ENCODE data around the gene IQGAP2. TPM values are rescaled to one million over a fixed set of nuclear protein-coding genes. Genes with fewer than 3 reads are reported as not detected.

IQGAP2 gene
- total and polyA plus RNA-seq, 2 donors (not counting 1 experiment from before 2014, with no cell fraction given) = 8.1 to 15.0 TPM

DNA sequence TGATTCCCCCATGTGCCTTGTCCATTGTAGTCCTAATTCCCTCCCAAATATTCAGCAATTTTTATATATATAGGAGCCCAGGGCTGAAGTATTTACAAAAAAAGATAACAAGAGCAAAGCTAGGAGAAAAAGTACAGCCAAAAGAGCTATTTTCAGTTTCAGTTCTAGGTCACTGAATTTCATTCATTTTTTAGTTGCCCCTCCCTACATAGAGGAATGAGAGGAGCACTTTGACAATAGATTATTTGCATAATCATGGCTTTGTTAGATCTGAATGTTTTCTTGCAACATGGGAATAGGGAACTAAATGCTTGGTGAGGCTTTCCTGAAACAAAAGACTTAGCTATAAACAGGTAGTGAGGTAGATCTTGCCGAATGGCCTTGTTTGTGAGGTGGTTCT, 235.4 kb downstream of the IQGAP2 start:
- H3K27ac Mint-ChIP-seq = peak overlapping the region; percentile 16
- Histone ChIP-seq H4K20me1 (ENCODE audit: control insufficient read depth, insufficient read depth, low read length, poor library complexity, severe bottlenecking) (no peaks in the 10 kb centered on the region), H3K36me3 (replicated peaks in 1 of 2; ENCODE audit: control extremely low read depth in 1 of 2, control insufficient read depth in 1 of 2, extremely low read depth in 1 of 2, insufficient read depth in 2 of 2, low read length in 1 of 2) (peaks cover 0 to 5% of the 10 kb centered on the region in 2 experiments), H3K4me2 (replicated peaks; ENCODE audit: low read depth, low read length, poor library complexity, severe bottlenecking) (peak overlapping the region; percentile 37), H3K4me1 (ENCODE audit: control insufficient read depth in 2 of 2, insufficient read depth in 2 of 2, low read length in 2 of 2) (peaks cover 8% of the 10 kb centered on the region in 2 donors), H3K9ac (ENCODE audit: low read length) (no peak overlapping the region), H3K79me2 (ENCODE audit: control insufficient read depth, insufficient read depth, low read length) (no peaks in the 10 kb centered on the region), H3K9me3 (ENCODE audit: control extremely low read depth in 1 of 3, control insufficient read depth in 2 of 3, insufficient read depth in 1 of 3, low read length in 2 of 3) (no peaks in the 10 kb centered on the region), H3K4me3 (ENCODE audit: control extremely low read depth in 1 of 5, extremely low read depth in 1 of 5, insufficient read depth in 1 of 5, low read depth in 2 of 5, low read length in 4 of 5) (no peak overlapping the region), H3K27me3 (replicated peaks in 1 of 4; ENCODE audit: control extremely low read depth in 1 of 4, control insufficient read depth in 3 of 4, insufficient read depth in 4 of 4, low read length in 3 of 4) (no peaks in the 10 kb centered on the region), H2AFZ (ENCODE audit: insufficient read depth, low read depth, low read length, poor library complexity, severe bottlenecking) (no peak overlapping the region), H3K27ac (ENCODE audit: low read length in 2 of 2) (peak overlapping the region in 1 of 2 donors; percentile 2)
- TF ChIP-seq, protein P1, sequence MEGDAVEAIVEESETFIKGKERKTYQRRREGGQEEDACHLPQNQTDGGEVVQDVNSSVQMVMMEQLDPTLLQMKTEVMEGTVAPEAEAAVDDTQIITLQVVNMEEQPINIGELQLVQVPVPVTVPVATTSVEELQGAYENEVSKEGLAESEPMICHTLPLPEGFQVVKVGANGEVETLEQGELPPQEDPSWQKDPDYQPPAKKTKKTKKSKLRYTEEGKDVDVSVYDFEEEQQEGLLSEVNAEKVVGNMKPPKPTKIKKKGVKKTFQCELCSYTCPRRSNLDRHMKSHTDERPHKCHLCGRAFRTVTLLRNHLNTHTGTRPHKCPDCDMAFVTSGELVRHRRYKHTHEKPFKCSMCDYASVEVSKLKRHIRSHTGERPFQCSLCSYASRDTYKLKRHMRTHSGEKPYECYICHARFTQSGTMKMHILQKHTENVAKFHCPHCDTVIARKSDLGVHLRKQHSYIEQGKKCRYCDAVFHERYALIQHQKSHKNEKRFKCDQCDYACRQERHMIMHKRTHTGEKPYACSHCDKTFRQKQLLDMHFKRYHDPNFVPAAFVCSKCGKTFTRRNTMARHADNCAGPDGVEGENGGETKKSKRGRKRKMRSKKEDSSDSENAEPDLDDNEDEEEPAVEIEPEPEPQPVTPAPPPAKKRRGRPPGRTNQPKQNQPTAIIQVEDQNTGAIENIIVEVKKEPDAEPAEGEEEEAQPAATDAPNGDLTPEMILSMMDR (IDR thresholded peaks at IDR 0.05) = no peak
- TF ChIP-seq EZH2 (IDR thresholded peaks at IDR 0.05; ENCODE audit: borderline replicate concordance, insufficient read depth, low read depth, low read length, poor library complexity, severe bottlenecking) = no peak
- peak; percentile 4 for DNase-seq
- POLR2A ChIA-PET = no interaction called here
- H3K4me1 Mint-ChIP-seq = peaks cover 7% of the 10 kb centered on the region
- 54% methylated on average over 1 of the region's 1 CpG for WGBS (ENCODE audit: insufficient coverage)
- H3K4me3 Mint-ChIP-seq = no peak overlapping the region
- CTCF ChIA-PET = interaction anchor here (0.6 to 1.5 kb wide), 2 partner anchors 8 to 1714 kb away, joined by 3 to 4 read pairs; no protein-coding TSS in a partner anchor
- intact Hi-C loops (cut with micrococcal nuclease) = no loop called here
- ATAC-seq (ENCODE audit: low read depth) = no peak
- no peaks in the 10 kb centered on the region for H3K27me3 Mint-ChIP-seq
- H3K9me3 Mint-ChIP-seq (ENCODE audit: insufficient read depth) = no peaks in the 10 kb centered on the region

DNA sequence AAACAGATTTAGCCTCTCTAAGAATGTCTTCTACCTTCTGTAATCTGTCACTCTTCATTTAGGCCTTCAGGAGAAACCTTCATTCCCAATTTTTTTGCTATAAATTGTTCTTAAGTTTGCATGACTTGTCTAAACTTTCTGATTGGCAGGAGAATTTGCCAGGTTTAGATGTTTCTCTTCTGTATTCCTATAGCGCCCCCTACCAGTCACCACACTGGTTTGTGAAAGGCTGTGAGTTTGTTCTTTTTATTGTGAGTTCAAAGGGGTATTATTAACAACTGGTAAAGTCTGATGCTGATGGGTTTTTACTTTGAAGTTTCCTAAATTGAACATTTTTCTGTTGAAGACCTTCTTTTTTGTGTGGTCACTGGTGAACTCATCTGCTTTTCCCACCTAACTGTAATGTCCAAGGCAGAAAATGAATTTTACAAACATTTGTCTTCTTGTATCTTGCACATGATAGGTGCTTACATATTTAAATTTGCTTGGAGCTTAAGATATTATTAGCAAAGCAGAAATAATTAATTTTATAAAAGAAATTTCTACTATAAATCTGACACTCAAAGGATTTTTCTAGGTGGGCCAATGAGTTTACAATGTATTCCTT, 238.5 kb downstream of the IQGAP2 start:
- ChIA-PET CTCF (interaction anchor here (0.8 to 0.9 kb wide), 2 partner anchors 11 to 12 kb away, joined by 3 read pairs; no protein-coding TSS in a partner anchor), POLR2A (no interaction called here)
- H3K79me2 ChIP-seq (ENCODE audit: control insufficient read depth, insufficient read depth, low read length) = no peaks in the 10 kb centered on the region
- no peak for ATAC-seq (ENCODE audit: low read depth)
- no peaks in the 10 kb centered on the region for H3K27me3 ChIP-seq (replicated peaks in 1 of 4; ENCODE audit: control extremely low read depth in 1 of 4, control insufficient read depth in 3 of 4, insufficient read depth in 4 of 4, low read length in 3 of 4)
- H3K27me3 Mint-ChIP-seq = no peaks in the 10 kb centered on the region
- peak; percentile 61 for DNase-seq
- no peak overlapping the region for H3K27ac Mint-ChIP-seq
- no peak overlapping the region for H3K9ac ChIP-seq (ENCODE audit: low read length)
- TF ChIP-seq EZH2 (IDR thresholded peaks at IDR 0.05; ENCODE audit: borderline replicate concordance, insufficient read depth, low read depth, low read length, poor library complexity, severe bottlenecking) = no peak
- TF ChIP-seq, protein P1 (IDR thresholded peaks at IDR 0.05) = peak; percentile 71
- no peak overlapping the region for H2AFZ ChIP-seq (ENCODE audit: insufficient read depth, low read depth, low read length, poor library complexity, severe bottlenecking)
- H3K9me3 ChIP-seq (ENCODE audit: control extremely low read depth in 1 of 3, control insufficient read depth in 2 of 3, insufficient read depth in 1 of 3, low read length in 2 of 3) = no peaks in the 10 kb centered on the region
- peaks cover 7% of the 10 kb centered on the region for H3K4me1 Mint-ChIP-seq
- H3K4me3 Mint-ChIP-seq = no peak overlapping the region
- intact Hi-C loops (cut with micrococcal nuclease) = loop anchor here (1.0 to 10.0 kb wide), 2 partner anchors 40 to 907 kb away; no protein-coding TSS in a partner anchor
- H3K4me1 ChIP-seq (ENCODE audit: control insufficient read depth in 2 of 2, insufficient read depth in 2 of 2, low read length in 2 of 2) = peaks cover 8% of the 10 kb centered on the region in 2 donors
- no peak overlapping the region for H3K4me2 ChIP-seq (replicated peaks; ENCODE audit: low read depth, low read length, poor library complexity, severe bottlenecking)
- no peaks in the 10 kb centered on the region for H3K9me3 Mint-ChIP-seq (ENCODE audit: insufficient read depth)
- no peak overlapping the region for H3K4me3 ChIP-seq (ENCODE audit: control extremely low read depth in 1 of 5, extremely low read depth in 1 of 5, insufficient read depth in 1 of 5, low read depth in 2 of 5, low read length in 4 of 5)
- H3K36me3 ChIP-seq (replicated peaks in 1 of 2; ENCODE audit: control extremely low read depth in 1 of 2, control insufficient read depth in 1 of 2, extremely low read depth in 1 of 2, insufficient read depth in 2 of 2, low read length in 1 of 2) = no peaks in the 10 kb centered on the region
- no peaks in the 10 kb centered on the region for H4K20me1 ChIP-seq (ENCODE audit: control insufficient read depth, insufficient read depth, low read length, poor library complexity, severe bottlenecking)
- H3K27ac ChIP-seq (ENCODE audit: low read length in 2 of 2) = no peak overlapping the region
- WGBS (ENCODE audit: insufficient coverage) = no CpG with 5 or more reads among the region's 1 CpG
